Ishikawa (cell line): ENCODE measurements around the gene GLT6D1.

ENCODE experiments used
- CEBPB ChIP-seq: IDR thresholded peaks from 2 replicates; pipeline ENCODE4 v1.6.1; 2012
- CREB1 ChIP-seq: IDR thresholded peaks from 2 replicates; pipeline ENCODE4 v1.6.1; 2012; ENCODE audit warnings: low read depth
- EGR1 ChIP-seq: IDR thresholded peaks from 2 replicates; pipeline ENCODE4 v1.6.1; 2012
- EP300 ChIP-seq: IDR thresholded peaks from 2 replicates; pipeline ENCODE4 v1.6.1; 2012; ENCODE audit warnings: borderline replicate concordance
- FOXM1 ChIP-seq: IDR thresholded peaks from 2 replicates; pipeline ENCODE4 v1.6.1; 2012; ENCODE audit warnings: low read depth, borderline replicate concordance
- NFIC ChIP-seq: IDR thresholded peaks from 2 replicates; pipeline ENCODE4 v1.6.1; 2012
- RAD21 ChIP-seq: IDR thresholded peaks from 2 replicates; pipeline ENCODE4 v1.6.1; 2012; ENCODE audit warnings: low read depth
- TAF1 ChIP-seq: IDR thresholded peaks from 2 replicates; pipeline ENCODE4 v1.6.1; 2012; ENCODE audit warnings: low read depth, mild to moderate bottlenecking
- TCF12 ChIP-seq: IDR thresholded peaks from 2 replicates; pipeline ENCODE4 v1.6.1; 2012; ENCODE audit warnings: low read depth
- TEAD4 ChIP-seq: IDR thresholded peaks from 2 replicates; pipeline ENCODE4 v1.6.1; 2012
- YY1 ChIP-seq: IDR thresholded peaks from 2 replicates; pipeline ENCODE4 v1.6.1; 2012; ENCODE audit warnings: low read depth
- ZBTB7A ChIP-seq: IDR thresholded peaks from 2 replicates; pipeline ENCODE4 v1.6.1; 2012; ENCODE audit warnings: low read depth
- TF ChIP-seq, protein P1 (sequence below): IDR thresholded peaks from 2 replicates; pipeline ENCODE4 v1.6.1; 2012; ENCODE audit warnings: low read depth, mild to moderate bottlenecking
- TF ChIP-seq, protein P2 (sequence below): IDR thresholded peaks from 2 replicates; pipeline ENCODE4 v1.6.1; 2012
- TF ChIP-seq, protein P3 (sequence below): IDR thresholded peaks from 2 replicates; pipeline ENCODE4 v1.6.1; 2012

GLT6D1 gene

DNA sequence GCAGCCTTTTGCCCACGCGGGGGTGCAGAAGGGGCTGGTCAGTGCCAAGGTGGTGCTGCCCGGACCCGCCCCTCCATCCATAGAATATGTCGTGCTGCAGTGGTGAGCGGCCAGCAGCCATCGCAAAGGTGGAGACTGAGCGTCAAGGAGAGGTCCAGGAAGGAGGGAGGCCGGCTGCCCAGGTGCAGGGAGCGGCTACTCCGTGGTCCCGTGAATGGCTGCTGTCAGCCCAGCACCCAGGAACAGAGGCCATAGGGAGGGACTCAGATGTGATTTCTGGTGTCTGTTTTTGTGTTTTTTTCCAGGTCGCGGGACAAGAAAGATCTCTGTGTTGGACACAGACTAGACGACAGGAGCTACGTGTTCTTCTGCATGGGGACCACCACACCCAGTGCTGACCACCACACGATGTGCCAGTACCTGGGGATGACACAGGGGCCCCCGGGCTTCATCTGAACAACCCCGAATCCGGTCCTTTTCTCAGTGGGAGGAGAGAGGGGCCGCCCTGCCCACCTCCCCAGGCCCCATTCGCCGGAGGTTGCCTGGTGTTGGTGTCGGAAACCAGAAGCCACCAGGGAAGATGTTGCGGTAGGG is 48.8 kb downstream of the GLT6D1 start:
- TF ChIP-seq YY1 (no peak), CEBPB (no peak), NFIC (no peak), CREB1 (no peak), TCF12 (no peak), ZBTB7A (no peak), TAF1 (no peak), FOXM1 (no peak), EP300 (no peak)
- TF ChIP-seq, protein P1, sequence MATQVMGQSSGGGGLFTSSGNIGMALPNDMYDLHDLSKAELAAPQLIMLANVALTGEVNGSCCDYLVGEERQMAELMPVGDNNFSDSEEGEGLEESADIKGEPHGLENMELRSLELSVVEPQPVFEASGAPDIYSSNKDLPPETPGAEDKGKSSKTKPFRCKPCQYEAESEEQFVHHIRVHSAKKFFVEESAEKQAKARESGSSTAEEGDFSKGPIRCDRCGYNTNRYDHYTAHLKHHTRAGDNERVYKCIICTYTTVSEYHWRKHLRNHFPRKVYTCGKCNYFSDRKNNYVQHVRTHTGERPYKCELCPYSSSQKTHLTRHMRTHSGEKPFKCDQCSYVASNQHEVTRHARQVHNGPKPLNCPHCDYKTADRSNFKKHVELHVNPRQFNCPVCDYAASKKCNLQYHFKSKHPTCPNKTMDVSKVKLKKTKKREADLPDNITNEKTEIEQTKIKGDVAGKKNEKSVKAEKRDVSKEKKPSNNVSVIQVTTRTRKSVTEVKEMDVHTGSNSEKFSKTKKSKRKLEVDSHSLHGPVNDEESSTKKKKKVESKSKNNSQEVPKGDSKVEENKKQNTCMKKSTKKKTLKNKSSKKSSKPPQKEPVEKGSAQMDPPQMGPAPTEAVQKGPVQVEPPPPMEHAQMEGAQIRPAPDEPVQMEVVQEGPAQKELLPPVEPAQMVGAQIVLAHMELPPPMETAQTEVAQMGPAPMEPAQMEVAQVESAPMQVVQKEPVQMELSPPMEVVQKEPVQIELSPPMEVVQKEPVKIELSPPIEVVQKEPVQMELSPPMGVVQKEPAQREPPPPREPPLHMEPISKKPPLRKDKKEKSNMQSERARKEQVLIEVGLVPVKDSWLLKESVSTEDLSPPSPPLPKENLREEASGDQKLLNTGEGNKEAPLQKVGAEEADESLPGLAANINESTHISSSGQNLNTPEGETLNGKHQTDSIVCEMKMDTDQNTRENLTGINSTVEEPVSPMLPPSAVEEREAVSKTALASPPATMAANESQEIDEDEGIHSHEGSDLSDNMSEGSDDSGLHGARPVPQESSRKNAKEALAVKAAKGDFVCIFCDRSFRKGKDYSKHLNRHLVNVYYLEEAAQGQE: no peak
- TF ChIP-seq, protein P2, sequence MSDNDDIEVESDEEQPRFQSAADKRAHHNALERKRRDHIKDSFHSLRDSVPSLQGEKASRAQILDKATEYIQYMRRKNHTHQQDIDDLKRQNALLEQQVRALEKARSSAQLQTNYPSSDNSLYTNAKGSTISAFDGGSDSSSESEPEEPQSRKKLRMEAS: no peak
- TF ChIP-seq, protein P3, sequence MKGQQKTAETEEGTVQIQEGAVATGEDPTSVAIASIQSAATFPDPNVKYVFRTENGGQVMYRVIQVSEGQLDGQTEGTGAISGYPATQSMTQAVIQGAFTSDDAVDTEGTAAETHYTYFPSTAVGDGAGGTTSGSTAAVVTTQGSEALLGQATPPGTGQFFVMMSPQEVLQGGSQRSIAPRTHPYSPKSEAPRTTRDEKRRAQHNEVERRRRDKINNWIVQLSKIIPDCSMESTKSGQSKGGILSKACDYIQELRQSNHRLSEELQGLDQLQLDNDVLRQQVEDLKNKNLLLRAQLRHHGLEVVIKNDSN: no peak

DNA sequence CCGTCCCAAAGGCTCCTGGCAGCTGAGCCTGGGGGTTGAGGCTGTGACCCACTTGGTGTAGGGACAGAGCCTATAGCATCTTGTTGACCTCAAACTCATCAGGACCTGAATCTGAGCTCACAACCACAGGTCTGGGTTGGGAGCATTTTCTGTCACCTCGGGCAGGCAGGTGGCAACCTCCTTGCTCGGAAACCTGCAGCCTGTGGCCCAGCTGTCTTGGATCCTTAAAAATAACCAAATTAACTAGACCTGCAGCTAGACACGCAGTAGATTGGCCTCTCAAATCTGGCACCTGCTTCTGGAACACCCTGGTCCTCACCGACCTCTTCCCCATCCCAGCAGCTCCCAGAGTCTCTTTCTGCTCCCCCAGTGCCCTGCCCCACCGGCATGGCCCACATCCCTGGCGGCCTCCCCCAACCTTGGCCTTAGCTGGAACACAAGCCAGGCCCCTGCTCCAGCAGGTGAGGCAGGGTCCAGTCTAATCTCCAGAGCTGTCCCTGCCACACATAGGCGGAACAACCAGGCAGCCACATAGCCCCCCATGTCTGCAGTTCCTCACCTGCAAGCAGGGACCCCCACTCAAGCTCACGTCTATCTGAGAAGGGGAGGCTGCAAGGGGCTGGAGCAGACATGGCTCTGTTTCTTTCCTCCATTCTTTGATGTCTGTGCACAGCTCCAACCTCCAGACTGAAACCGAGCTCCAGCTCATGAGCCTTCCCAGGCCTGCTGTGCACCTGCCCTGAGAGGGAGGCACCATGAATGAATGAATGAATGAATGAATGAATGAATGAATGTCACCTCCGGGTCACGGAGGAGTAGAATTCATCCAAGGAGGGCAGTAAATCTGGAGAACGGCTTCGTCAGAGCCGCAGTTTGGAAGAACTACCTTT is 49.5 kb downstream of the GLT6D1 start:
- TF ChIP-seq FOXM1 (no peak), YY1 (no peak), CEBPB (no peak), CREB1 (no peak), TAF1 (no peak), TEAD4 (no peak)
- TF ChIP-seq, protein P1: no peak
- TF ChIP-seq, protein P2: no peak

DNA sequence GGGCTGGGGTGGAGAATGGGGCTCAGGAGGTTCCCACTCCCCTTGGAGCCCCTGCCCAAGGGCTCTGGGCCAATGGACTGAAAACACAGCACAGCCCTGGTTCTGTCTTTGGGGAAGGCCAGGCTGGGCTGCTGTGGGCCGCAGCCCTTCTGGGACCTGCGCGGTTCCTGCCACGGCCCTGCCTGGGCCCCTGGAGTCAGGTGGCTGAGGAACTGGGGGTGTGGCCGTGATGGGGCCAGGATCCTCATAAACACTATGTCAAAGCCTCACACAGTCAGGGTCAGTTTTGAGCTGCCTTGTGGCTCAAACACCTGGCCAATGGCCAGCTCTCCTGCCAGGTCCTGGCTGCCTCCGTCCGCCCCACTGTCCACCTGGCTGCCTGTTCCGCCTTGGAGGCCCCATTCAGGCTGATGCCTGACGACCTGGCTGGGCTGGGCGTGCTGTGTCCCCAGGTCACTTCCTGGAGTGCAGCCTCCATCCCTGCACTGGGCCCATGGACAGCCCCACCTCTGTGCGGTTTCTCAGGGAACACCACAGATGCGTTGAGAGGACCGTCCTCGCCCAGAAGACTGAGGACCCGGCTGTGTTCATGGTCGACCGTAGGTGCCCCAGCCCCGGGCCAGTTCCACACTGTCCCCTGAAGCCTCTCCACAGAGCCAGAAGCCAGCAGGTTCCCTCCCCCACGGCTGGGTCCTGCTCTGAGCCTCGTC is 50.3 kb downstream of the GLT6D1 start:
- TF ChIP-seq EP300 (no peak), NFIC (no peak), RAD21 (no peak), TAF1 (no peak), YY1 (no peak), EGR1 (no peak)
- TF ChIP-seq, protein P2: no peak
- TF ChIP-seq, protein P1: no peak

DNA sequence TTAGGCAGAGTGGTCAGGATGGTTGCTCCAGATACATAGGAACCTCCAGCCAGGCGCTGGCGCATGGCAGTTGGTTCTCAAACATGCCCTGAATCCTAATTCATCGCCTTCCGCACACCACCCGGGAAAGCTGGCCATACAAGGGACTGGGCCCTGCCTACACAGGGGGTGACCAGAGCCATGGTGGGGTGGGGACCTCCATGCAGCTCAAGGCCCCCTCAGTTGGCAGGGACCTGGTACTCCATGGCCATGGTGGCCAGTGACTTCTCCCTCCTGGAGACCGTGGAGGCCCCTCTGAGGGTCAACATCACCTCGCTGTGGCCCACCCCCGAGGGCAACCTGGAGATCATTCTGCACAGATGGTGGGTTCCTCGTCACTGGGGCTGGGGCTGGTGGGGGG is 51.0 kb downstream of the GLT6D1 start:
- TF ChIP-seq TCF12: no peak
- TF ChIP-seq RAD21: no peak
- TF ChIP-seq NFIC: no peak
- no peak for TF ChIP-seq CEBPB
- no peak for TF ChIP-seq CREB1
- no peak for TF ChIP-seq TAF1
- no peak for TF ChIP-seq YY1
- TF ChIP-seq, protein P3: no peak
- no peak for TF ChIP-seq ZBTB7A
- TF ChIP-seq, protein P2: no peak
- TF ChIP-seq, protein P1: no peak
- TF ChIP-seq FOXM1: no peak
- TF ChIP-seq EGR1: no peak
- TF ChIP-seq TEAD4: no peak
- TF ChIP-seq EP300: no peak
